ENCODE results near the gene CTDSP1.

GRCh38 chr2:218369330-218369729, 30.3 kb upstream of the CTDSP1 start:
- TF ChIP-seq CTCF (IDR thresholded peaks at IDR 0.05) (no peak), EP300 (IDR thresholded peaks at IDR 0.05) (no peak), POLR2A (IDR thresholded peaks at IDR 0.05) (no peak)

Measured in tibial nerve (tissue), 4 donors.